B cell (primary cell): Measurements from ENCODE around the gene TEC. TPM values are rescaled to one million over a fixed set of nuclear protein-coding genes. Genes with fewer than 3 reads are reported as not detected.

ENCODE experiments used
- ATAC-seq: fragments of 200-7000 bp; cut with Tn5 transposase; one replicate; pipeline ENCODE4 v1.10.0; 2021; ENCODE audit warnings: low read depth, mild to moderate bottlenecking, moderate number of reproducible peaks, moderate library complexity
- CTCF ChIA-PET: fragments of 350-600 bp; sonication (Branson Sonifier 250); formaldehyde crosslinking; loops from one replicate; lab custom pipeline; 2021; ENCODE audit warnings: antibody characterized with exemption, inconsistent platforms; lab: Charles Lee
- POLR2A ChIA-PET: fragments of 350-600 bp; sonication (Branson Sonifier 250); formaldehyde crosslinking; loops from one replicate; lab custom pipeline; 2021; ENCODE audit warnings: antibody characterized with exemption; lab: Charles Lee
- DNase-seq: peaks from one replicate; pipeline ENCODE4 v3.0.0; 2013
- H2AFZ ChIP-seq: 2 replicates; pipeline ENCODE4 v1.6.1; 2012; ENCODE audit warnings: mild to moderate bottlenecking, low read depth, low read length; ENCODE audit not compliant: insufficient read depth, poor library complexity, severe bottlenecking
- H3K27ac ChIP-seq, 2 donors: 1 replicate in 1 of 2; 2 replicates in 1 of 2; pipeline ENCODE4 v1.5.1; 2012 to 2013; ENCODE audit warnings: low read length in 2 of 2, mild to moderate bottlenecking in 2 of 2, moderate library complexity in 1 of 2
- H3K27me3 ChIP-seq, 4 experiments: fragments of 200-600 bp in 1 of 4; sonication (generic) in 1 of 4; replicated peaks in 1 of 4; 1 replicate in 2 of 4; 2 replicates in 2 of 4; pipeline versions ENCODE4 v1.6.1 to v1.7.0; 2013 to 2016; ENCODE audit warnings: low read length in 3 of 4, mild to moderate bottlenecking in 2 of 4, mixed read lengths in 1 of 4, moderate library complexity in 1 of 4; ENCODE audit not compliant: insufficient read depth in 4 of 4, control insufficient read depth in 3 of 4; ENCODE audit errors: control extremely low read depth in 1 of 4
- H3K36me3 ChIP-seq, 2 experiments: replicated peaks in 1 of 2; 1 replicate in 1 of 2; 2 replicates in 1 of 2; pipeline versions ENCODE4 v1.6.1 to v1.7.1; 2013; ENCODE audit warnings: low read length in 1 of 2; ENCODE audit not compliant: insufficient read depth in 2 of 2, control insufficient read depth in 1 of 2; ENCODE audit errors: control extremely low read depth in 1 of 2, extremely low read depth in 1 of 2
- H3K4me1 ChIP-seq, 2 donors: fragments of 200-600 bp in 1 of 2; sonication (generic) in 1 of 2; 1 replicate in 1 of 2; 2 replicates in 1 of 2; pipeline versions ENCODE4 v1.5.1 to v1.6.1; 2013 to 2017; ENCODE audit warnings: low read length in 2 of 2; ENCODE audit not compliant: control insufficient read depth in 2 of 2, insufficient read depth in 2 of 2
- H3K4me2 ChIP-seq: replicated peaks from 2 replicates; pipeline ENCODE3; 2012; ENCODE audit warnings: mild to moderate bottlenecking, low read depth, low read length; ENCODE audit not compliant: poor library complexity, severe bottlenecking
- H3K4me3 ChIP-seq, 5 experiments: fragments of 200-600 bp in 1 of 5; sonication (generic) in 1 of 5; 1 replicate in 3 of 5; 2 replicates in 2 of 5; pipeline versions ENCODE4 v1.5.1 to v1.7.0; 2011 to 2016; ENCODE audit warnings: low read length in 4 of 5, mild to moderate bottlenecking in 4 of 5, low read depth in 2 of 5, control low read depth in 1 of 5, moderate library complexity in 1 of 5; ENCODE audit not compliant: insufficient read depth in 1 of 5; ENCODE audit errors: control extremely low read depth in 1 of 5, extremely low read depth in 1 of 5
- H3K79me2 ChIP-seq: fragments of 200-600 bp; sonication (generic); one replicate; pipeline ENCODE4 v1.6.0; 2016; ENCODE audit warnings: low read length; ENCODE audit not compliant: control insufficient read depth, insufficient read depth
- H3K9ac ChIP-seq: fragments of 200-600 bp; sonication (generic); 2 replicates; pipeline ENCODE4 v1.6.1; 2017; ENCODE audit warnings: mild to moderate bottlenecking, low read length, moderate library complexity
- H3K9me3 ChIP-seq, 3 donors: one replicate each; pipeline versions ENCODE4 v1.6.1 to v1.7.1; 2013; ENCODE audit warnings: low read length in 2 of 3; ENCODE audit not compliant: control insufficient read depth in 2 of 3, insufficient read depth in 1 of 3; ENCODE audit errors: control extremely low read depth in 1 of 3
- H4K20me1 ChIP-seq: 2 replicates; pipeline ENCODE4 v1.6.0; 2012; ENCODE audit warnings: mild to moderate bottlenecking, low read length; ENCODE audit not compliant: insufficient read depth, control insufficient read depth, poor library complexity, severe bottlenecking
- H3K27ac Mint-ChIP-seq: one replicate; pipeline ENCODE4 v1.8.0; 2021; ENCODE audit warnings: mixed read lengths
- H3K27me3 Mint-ChIP-seq: one replicate; pipeline ENCODE4 v1.8.0; 2021; ENCODE audit warnings: mixed read lengths
- H3K4me1 Mint-ChIP-seq: one replicate; pipeline ENCODE4 v1.8.0; 2021; ENCODE audit warnings: mixed read lengths
- H3K4me3 Mint-ChIP-seq: one replicate; pipeline ENCODE4 v1.8.0; 2021; ENCODE audit warnings: mixed read lengths
- H3K9me3 Mint-ChIP-seq: one replicate; pipeline ENCODE4 v1.8.0; 2022; ENCODE audit warnings: mixed read lengths; ENCODE audit not compliant: insufficient read depth
- EZH2 ChIP-seq: IDR thresholded peaks from 2 replicates; pipeline ENCODE4 v1.6.1; 2012; ENCODE audit warnings: borderline replicate concordance, low read depth, mild to moderate bottlenecking, moderate library complexity, low read length; ENCODE audit not compliant: insufficient read depth, poor library complexity, severe bottlenecking
- WGBS: methylation state at CpG from one replicate; pipeline ENCODE4 v1.1.5; 2013; ENCODE audit warnings: missing lambda C conversion rate; ENCODE audit not compliant: insufficient coverage; 5-methylcytosine and 5-hydroxymethylcytosine counted together
- intact Hi-C: fragments of 100-400 bp; cut with micrococcal nuclease; formaldehyde crosslinking; loops from one replicate; pipeline ENCODE4 v1.10.0; 2022
- polyA plus RNA-seq: library from polyadenylated mRNA; depleted of rRNA; stranded (reverse); fragments of >200 nt; gene quantifications from 2 replicates; pipeline ENCODE4 v1.2.3, GENCODE V29; 2012
- total RNA-seq, 2 donors: library from RNA; stranded (reverse); fragments of 120-200 nt in 1 of 2; gene quantifications; 1 replicate in 1 of 2; 2 replicates in 1 of 2; pipeline versions ENCODE4 v1.2.3 to v1.2.4, GENCODE V29; 2013 to 2022
- TF ChIP-seq, protein P1 (sequence below): fragments of 200-600 bp; IDR thresholded peaks from one replicate; pipeline ENCODE4 v1.8.0; 2022; ENCODE audit warnings: antibody characterized with exemption, mild to moderate bottlenecking

The TEC gene
- total and polyA plus RNA-seq, 2 donors (not counting 1 experiment from before 2014, with no cell fraction given): 2.0 to 8.3 TPM

GRCh38 chr4:48175328-48175727 lies 94.3 kb downstream of the TEC start:
- Histone ChIP-seq H3K4me1 (no peaks in the 10 kb centered on the region), H3K27ac (no peak overlapping the region), H3K27me3 (no peaks in the 10 kb centered on the region), H4K20me1 (no peaks in the 10 kb centered on the region), H3K9me3 (peaks cover 0 to 10% (median 0%) of the 10 kb centered on the region in 3 donors), H3K9ac (no peak overlapping the region), H2AFZ (no peak overlapping the region), H3K79me2 (no peaks in the 10 kb centered on the region), H3K36me3 (peaks cover 0 to 11% of the 10 kb centered on the region in 2 experiments), H3K4me3 (no peak overlapping the region), H3K4me2 (no peak overlapping the region)
- H3K9me3 Mint-ChIP-seq: peaks cover 6% of the 10 kb centered on the region
- DNase-seq (no peak), ATAC-seq (no peak)
- WGBS: no CpG with 5 or more reads among the region's 7 CpGs
- intact Hi-C loops: no loop called here
- CTCF ChIA-PET: interaction anchor here (0.5 kb wide), 1 partner anchor 276 kb away, joined by 4 read pairs; no protein-coding TSS in a partner anchor
- POLR2A ChIA-PET: interaction anchor here (0.5 kb wide), 1 partner anchor 82 kb away, joined by 3 read pairs; no protein-coding TSS in a partner anchor
- no peaks in the 10 kb centered on the region for H3K27me3 Mint-ChIP-seq
- no peak overlapping the region for H3K27ac Mint-ChIP-seq
- H3K4me3 Mint-ChIP-seq: no peak overlapping the region
- TF ChIP-seq, protein P1, sequence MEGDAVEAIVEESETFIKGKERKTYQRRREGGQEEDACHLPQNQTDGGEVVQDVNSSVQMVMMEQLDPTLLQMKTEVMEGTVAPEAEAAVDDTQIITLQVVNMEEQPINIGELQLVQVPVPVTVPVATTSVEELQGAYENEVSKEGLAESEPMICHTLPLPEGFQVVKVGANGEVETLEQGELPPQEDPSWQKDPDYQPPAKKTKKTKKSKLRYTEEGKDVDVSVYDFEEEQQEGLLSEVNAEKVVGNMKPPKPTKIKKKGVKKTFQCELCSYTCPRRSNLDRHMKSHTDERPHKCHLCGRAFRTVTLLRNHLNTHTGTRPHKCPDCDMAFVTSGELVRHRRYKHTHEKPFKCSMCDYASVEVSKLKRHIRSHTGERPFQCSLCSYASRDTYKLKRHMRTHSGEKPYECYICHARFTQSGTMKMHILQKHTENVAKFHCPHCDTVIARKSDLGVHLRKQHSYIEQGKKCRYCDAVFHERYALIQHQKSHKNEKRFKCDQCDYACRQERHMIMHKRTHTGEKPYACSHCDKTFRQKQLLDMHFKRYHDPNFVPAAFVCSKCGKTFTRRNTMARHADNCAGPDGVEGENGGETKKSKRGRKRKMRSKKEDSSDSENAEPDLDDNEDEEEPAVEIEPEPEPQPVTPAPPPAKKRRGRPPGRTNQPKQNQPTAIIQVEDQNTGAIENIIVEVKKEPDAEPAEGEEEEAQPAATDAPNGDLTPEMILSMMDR: no peak
- no peak for TF ChIP-seq EZH2
- H3K4me1 Mint-ChIP-seq: peaks cover 10% of the 10 kb centered on the region

GRCh38 chr4:48173056-48173991 lies 96.3 kb downstream of the TEC start:
- WGBS: 45% methylated on average over 2 of the region's 6 CpGs
- ATAC-seq: no peak
- intact Hi-C loops: no loop called here
- Histone ChIP-seq H2AFZ (no peak overlapping the region), H3K9me3 (peaks cover 0 to 10% (median 0%) of the 10 kb centered on the region in 3 donors), H3K27ac (no peak overlapping the region), H3K36me3 (peaks cover 0 to 28% of the 10 kb centered on the region in 2 experiments), H3K79me2 (no peaks in the 10 kb centered on the region), H3K4me1 (no peaks in the 10 kb centered on the region), H3K4me2 (no peak overlapping the region), H3K9ac (no peak overlapping the region), H4K20me1 (no peaks in the 10 kb centered on the region), H3K27me3 (no peaks in the 10 kb centered on the region), H3K4me3 (no peak overlapping the region)
- H3K27me3 Mint-ChIP-seq: no peaks in the 10 kb centered on the region
- TF ChIP-seq, protein P1: no peak
- no peak for TF ChIP-seq EZH2
- peaks cover 13% of the 10 kb centered on the region for H3K4me1 Mint-ChIP-seq
- no peak for DNase-seq
- H3K27ac Mint-ChIP-seq: no peak overlapping the region
- CTCF ChIA-PET: interaction anchor here (1.8 kb wide), 1 partner anchor 31 kb away, joined by 5 read pairs; no protein-coding TSS in a partner anchor
- POLR2A ChIA-PET: no interaction called here
- no peak overlapping the region for H3K4me3 Mint-ChIP-seq
- peaks cover 6% of the 10 kb centered on the region for H3K9me3 Mint-ChIP-seq
